ENCODE data around the gene CRELD2.
A peak's percentile ranks its signal among the peaks of the same experiment; 100 is the strongest.

The CRELD2 gene

DNA sequence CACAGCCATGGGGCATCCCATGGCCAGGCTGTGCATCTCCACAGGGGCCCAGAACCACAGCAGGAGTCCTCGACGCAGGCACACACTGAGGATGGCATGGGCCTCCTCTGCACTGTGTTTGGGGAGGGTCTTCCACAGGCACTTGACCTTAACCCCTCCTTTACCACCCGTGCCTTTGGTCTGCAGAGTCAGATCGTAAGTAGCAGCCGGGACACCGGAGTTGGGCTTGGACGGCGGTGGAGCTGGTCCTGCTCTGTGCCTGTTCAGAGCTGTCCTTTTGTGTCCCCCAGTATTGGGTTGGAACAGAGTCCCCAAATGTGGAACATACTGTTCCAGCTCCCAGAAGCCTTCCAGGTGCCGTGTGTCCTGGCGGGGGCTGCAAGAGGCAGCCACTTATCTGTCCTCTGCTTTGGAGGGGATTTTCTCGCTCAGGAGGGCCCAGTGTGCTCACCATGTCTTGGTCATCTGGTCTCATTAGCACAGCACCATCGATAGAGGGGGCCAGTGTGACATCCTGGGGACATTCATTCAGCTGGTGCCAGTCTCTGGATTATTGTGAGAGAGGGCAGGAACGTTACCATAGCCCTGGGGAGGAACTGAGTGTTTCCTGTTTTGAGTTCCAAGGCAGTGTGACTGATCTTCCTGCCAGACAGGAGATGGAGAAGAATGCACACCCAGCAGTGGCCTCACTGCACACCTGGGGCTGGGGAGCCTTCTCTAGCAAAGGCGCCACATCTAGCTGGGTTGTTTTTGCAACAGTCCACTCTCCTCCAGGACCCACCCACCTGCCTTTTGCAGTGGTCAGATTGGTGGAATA, 12.4 kb downstream of the CRELD2 start:
- DNase-seq (ENCODE audit: low spot score) = peak; percentile 90

DNA sequence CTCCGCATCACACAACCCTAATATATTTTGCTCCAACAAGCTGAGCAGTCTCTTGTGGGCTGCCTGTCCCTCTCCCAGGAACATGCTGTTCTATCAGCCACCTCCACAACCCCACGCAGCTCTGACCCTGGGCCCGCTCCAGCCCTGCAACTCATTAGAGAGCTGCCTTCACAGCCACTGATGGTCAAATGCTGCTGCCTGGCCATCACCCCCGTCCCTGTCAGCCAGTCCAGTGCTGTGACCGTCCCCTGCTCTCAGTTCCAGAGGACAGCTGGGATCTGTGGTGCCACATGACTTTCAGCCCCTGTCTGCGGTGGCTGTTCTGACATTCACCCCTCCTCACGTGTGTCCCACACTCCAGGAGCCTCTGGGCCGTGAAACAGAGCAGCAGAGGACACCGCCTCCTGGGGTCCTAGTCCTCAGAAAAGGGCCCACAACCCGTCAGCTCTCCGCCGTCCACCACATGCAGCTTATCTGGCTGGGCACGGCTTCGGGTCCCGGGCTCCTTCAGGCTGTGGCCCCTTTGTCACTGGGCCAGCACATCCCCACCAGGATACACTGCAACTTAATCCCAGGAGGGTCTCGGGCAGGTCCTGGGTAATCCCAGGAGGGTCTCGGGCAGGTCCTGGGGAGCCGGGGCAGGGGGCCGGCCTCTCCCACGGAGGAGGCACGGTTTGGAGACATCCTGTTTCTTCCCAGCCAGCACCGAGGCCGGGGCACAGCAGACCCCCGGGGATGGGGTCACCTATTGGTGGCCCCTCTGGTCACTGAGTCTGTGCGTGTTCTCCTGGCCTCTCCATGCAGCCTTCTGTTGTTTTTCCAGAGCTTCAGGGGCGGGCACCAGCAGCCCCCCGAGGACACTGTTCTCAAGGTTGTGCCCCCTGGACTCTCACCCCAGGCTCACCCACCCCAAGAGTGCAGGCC, 15.1 kb downstream of the CRELD2 start:
- no peak for DNase-seq (ENCODE audit: low spot score)

DNA sequence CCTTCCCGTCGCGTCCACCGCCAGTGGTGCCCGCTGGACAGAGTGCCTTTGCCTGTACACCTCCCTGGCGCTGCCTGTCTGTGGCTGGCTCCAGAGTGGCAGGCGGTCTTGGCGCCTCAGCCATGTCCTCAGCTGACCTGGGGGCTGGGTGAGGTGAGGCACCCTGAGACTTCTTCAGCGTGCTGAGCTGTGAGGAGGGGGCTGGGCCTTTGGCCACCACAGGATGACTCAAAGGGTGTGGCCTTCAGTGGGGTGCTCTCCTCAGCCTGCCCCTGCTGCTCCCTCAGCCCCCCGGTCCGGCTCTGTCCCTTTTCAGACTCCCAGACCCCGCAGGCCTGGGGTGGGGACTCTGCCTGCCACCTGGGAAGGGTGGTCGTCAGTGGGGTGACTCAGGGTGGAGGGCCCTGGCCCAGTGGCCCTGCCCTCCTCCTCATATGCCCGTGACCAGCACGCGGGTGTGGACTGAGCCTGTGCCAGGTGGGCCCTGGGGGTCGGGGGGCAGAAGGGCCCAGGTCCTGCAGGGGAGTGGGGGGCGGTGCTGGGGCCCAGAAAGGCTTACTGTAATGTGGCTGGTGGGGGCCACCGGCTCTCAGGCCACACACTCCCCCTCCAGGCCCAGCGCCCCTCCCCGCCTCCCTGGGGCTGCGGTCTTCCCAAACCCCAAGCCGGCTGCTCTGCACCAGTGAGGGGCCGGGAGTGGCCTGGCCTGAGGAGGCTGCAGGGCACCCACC, 15.9 kb downstream of the CRELD2 start:
- DNase-seq (ENCODE audit: low spot score) = peak; percentile 70

DNA sequence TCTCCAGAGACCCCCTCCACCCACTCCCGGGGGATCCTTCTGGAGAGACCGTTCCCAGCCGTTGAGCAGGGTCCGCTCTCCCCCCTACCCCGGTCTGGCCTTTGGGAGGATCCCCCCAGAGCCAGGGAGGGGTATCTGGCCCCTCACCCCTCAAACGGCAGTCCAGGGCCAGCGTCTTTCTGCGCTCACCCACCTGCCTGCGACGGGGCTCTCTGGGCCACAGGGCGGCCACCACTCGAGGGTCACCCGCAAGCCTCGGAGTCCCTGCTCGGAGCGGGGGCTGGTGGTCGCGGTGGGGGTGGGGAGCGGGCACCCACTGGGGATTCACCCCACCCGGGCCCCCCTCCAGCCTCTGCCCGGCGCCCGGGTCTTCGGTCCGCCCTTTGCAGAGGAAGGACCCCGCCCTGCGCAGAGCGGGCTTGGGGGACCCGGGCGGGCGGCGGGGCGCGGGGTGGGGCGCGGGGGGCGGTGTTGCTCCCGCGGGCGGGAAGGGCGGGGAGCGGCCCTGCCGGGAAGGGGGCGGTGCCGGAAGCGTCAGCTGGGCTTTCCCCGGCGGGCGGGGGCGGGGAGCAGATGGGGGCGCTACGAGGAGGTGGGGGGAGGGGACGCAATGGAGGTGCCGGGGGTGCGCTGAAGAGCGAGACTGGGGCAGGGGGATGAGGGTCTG, 16.6 kb downstream of the CRELD2 start:
- peak; percentile 44 for DNase-seq (ENCODE audit: low spot score)

DNA sequence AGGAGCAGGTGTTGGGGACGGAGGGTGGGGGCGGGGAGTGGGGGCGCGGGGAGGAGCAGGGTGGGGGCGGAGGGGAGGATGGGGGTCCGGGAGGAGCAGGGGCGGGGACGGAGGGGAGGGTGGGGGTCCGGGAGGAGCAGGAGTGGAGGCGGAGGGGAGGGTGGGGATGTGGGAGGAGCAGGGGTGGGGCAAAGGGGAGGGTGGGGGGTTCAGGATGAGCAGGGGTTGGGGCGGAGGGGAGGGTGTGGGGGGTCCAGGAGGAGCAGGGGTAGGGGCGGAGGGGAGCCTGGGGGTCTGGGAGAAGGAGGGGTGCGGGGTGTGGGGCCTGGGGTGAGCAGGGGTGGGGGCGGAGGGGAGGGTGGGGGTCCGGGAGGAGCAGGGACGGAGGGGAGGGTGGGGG, 17.1 kb downstream of the CRELD2 start:
- no peak for DNase-seq (ENCODE audit: low spot score)

DNA sequence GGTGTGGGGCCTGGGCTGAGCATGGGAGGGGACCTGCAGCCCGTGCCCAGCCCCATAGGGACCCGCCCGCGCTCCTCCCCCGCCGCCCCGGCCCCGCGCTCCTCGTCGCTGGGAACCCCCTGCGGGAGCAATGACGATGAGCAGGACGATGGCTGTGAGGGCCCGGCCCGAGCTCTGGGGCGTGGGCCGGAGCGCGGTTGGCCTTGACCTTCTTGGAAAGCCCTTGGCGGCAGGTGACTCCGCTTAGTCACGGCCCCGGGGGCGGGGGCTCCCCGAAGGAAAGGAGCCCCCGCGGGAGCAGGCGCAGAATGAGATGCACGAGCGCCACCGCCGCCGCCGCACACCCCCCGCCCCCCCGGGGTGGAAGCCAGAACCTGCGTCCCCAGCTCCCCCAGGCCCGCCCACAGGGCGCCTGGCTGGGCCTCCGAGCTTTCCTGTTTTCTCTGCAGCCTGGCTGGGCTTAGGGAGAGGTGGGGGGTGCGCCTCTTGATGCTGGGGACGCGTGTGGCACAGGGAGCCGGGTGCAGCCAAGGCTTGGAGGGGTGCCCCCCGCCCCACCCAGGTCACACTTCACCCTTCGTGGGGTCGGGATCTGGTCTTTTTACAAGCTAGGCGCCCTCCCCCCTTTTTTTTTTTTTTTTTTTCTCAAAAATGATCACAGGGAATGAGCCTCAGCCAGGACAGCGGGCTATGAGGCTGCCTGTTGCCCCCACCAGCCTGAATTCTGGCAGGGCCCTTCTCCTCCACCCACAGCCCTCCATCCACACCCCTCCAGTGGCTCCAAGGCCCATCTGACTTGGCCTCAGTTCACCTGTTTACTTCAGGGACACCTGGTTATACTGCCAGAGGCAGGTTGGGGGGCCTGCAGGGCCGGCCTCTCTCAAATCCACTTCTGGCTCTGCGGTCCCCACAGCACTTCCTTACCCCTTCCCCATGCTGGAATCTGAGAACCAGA, 17.9 kb downstream of the CRELD2 start:
- peak; percentile 93 for DNase-seq (ENCODE audit: low spot score)

DNA sequence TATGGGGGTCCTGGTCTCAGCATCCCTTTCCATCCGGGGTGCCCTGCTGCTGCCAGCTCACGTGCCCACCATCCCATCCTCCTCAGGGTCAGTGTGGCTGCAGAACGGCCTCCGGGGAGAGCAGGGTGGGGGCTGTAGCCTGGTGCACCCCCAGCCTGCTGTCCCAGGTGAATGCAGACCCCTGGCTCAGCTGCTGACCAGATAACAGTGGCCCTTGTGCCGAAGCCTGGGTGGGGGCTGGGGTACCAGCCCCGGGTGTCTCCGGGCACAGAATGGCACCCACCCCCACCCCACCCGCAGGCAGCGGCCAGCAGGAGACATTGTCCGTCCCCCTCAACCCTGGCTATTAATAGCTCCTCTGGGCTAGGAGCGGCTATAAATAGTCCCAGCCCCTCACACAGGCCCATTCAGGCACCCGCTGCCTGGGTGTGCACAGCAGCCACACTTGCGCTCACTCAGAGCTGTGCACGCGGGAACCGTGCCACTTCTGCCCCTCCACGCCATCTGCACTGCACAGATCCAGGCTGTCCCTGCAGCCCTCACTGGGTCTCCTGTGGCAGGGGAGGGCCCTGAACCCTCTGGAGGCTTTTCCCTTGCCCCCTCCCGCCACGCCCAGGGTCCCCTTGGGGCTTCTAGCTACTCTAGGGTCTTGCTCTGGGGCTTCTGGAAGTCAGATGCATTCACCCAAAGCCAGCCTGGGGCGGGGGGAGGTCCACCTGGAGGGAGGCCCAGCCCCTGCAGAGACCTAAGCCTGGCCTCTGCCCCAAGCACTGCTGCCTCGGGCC, 18.7 kb downstream of the CRELD2 start:
- no peak for DNase-seq (ENCODE audit: low spot score)

DNA sequence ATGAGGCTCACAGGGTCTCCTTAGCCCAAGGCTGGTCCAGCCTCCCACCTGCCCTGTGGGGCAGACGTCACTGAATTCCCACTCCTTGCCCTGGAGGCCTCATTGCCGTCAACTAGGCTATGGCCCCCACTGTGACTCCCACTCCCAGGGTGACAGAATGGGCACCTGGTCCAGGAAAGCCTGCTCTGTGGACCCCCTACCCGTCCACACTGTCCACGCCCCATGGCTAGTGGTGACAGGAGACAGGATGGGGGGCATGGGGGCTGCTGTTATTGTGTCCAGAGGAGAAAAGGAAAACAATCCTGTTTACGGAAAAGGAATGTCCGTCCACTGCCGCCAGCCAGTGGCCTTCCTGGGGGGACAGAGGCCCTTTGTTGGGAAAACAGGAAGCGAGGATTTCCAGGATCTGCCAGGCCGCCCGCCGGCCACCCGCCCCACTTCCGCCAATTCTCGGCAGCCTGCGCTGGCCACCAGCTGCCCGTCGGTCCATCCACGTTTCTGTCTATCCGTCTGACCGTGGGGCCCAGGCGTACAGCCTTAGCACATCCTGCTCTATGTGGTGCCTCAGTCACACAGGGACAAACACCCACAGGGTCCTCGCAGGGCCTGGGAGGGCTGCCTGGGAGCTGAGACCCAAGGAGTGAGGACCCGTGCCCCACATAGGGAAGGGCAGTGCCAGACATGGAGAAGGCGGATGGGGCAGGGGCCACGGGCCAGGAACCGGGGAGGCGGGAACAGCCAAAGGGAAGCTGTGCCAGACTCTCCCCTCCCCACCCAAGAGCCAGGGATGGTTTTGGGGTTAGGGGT, 19.5 kb downstream of the CRELD2 start:
- DNase-seq (ENCODE audit: low spot score) = no peak

DNA sequence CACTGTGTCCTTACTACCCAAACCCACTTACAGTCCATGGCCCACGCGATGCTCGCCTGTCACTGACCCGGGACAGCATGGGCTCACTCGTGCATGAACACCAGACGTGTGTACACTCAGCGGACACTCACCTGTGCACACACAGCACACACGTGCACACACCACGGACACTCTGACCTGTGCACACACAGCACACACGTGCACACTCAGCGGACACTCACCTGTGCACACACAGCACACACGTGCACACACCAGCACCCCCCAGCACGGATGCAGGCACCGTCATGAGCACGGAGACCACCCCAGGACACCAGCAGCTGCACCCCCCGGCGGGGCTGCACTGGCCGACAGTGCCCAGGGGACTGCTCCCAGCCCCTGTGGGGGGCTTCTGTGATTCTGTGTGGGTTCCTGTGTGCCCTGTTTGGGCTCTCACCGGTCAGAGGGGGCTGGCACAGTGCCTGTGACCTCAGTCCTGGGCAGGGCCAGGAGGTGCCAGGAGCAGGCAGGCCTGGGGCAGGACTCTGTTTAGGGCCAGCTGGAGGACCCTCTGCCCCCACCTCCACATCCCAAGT, 20.2 kb downstream of the CRELD2 start:
- DNase-seq (ENCODE audit: low spot score) = no peak

DNA sequence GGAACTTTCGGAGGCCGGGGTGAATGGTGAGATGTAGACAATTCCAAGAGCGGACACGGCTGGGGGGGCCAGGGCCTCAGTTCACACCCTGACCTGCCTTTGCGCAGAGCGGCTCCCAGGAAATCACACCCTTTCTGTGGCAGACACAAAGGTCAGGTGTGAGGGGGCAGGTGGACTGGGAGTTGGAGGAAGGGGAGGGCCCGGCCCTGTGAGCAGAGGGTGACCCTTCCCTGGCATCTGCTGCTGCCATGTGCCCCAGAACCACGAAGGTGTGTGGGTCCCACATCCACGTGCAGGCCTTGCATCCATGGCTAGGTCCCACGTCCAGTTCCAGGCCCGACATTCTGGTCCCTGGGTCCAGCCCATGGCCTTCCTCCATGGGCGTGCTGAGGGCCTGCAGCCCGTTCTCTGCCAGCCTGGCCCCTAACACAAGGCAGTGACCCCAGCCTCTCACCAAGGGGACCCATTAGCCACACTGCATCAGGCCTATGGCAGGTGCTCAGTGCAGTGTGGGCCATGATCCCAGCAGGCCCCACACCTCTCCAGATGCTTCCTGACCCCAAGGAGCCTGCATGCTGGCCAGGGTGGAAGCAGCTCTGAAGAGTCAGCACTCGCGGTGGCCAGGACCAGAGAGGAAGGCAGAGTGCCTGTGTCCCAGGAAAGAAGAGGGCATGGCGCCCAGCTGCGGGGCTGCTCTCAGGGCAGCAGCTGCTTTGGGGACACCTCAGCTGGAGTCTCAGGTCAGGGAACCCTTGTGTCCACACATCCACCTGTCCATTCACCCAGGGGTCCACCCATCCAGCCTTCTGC, 23.3 kb downstream of the CRELD2 start:
- no peak for DNase-seq (ENCODE audit: low spot score)

DNA sequence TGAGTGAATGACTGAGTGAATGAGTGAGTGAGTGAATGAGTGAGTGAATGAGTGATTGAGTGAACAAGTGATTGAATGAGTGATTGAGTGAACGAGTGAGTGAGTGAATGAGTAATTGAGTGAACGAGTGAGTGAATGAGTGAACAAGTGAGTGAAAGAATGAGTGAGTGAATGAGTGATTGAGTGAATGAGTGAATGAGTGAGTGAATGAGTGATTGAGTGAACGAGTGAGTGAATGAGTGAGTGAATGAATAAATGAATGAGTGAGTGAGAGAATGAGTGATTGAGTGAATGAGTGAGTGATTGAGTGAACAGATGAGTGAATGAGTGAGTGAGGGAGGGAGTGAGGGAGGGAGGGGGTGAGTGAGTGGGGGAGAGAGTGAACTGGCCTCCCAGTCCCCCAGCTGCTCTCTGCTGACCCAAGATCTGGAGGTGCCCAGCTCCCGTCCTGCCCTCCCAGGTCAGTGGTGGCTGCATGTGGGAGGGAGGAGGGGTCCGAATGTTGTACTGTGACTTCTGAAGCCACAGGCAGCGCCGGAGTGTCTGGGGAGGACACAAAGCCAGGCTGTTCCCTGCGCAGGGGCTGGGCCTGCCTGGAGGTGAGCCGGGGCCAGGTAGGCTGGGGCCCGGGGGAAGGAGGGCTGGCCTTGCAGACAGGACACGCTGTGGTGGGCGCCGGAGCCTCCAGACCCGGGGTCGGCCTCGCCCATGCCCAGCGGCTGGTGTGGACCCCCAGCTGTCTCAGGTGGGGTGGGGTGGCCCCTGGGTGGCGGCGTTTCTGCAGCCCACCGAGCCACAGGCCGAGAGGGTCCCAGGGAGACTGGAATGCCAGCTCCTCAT, 24.4 kb downstream of the CRELD2 start:
- DNase-seq (ENCODE audit: low spot score) = no peak

DNA sequence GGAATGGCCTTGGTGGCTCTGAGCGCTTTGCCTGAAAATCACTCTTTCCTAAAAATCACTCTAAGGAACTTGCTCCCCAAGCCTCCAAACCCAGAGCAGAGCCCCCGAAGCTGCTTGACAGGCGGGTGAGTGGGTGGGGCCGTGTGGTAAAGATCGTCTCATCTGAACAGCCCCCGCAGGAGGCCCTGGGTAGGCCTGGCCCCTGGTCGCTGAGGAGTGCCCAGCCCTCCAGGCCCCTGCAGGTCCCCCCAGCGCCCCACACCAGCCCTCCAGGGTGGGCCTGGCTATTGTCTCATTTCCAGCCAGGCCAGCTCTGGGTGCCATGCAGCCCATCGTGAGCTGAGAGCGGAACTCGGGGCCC, 25.0 kb downstream of the CRELD2 start:
- no peak for DNase-seq (ENCODE audit: low spot score)

DNA sequence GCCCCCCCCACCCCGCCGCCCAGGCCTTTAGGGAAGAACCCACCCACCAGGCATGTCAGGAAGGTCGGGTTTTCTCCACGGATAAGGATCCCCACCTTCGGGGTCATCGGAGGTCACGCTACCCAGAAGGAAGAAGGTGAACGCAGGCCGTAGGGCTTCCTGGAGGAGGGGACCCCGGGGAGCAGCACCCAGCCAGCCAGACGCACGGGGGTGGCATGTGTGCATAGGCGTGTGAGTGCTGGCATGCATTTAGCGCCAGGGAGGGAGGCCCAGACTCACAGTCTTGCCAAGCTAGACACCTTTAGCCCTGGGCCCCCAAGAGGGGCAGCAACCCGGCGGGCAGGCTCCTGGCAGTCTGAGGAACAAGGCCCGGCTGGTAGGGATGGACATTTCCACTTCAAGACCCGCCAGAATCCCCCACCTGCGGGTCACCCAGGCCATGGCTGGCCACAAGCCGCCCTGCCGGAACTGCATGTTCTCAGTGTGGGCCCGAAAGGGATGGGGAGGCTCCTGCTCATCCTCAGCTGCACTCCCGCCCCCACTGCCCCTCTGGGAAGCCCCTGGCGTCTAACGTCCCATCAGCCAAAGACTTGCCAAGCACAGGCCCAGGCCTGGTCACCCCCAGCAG, 25.5 kb downstream of the CRELD2 start:
- DNase-seq (ENCODE audit: low spot score) = no peak

DNA sequence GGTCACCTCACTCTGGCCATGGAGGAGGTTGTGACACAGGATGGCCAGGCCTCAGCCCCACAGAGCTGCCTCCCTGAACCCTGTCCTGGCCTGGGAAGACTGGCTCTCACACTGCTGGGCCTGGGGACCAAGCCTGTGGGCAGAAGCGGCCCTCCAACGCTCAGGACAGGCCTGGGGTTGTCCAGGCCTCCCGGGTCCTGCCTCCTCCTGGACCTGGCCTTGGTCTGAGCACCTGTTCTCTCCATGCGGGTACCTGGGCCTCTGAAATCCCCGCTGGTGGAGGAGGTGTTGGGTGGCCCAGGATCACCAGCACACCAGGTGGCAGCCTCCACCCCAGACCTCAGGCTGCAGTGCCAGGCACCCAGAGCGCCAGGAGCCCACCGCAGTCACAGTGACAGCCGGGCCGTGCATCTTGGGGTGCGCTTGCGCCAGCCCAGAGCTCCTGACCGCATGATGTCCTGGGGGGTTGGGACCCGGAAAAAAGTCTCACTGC, 26.0 kb downstream of the CRELD2 start:
- DNase-seq (ENCODE audit: low spot score) = no peak

DNA sequence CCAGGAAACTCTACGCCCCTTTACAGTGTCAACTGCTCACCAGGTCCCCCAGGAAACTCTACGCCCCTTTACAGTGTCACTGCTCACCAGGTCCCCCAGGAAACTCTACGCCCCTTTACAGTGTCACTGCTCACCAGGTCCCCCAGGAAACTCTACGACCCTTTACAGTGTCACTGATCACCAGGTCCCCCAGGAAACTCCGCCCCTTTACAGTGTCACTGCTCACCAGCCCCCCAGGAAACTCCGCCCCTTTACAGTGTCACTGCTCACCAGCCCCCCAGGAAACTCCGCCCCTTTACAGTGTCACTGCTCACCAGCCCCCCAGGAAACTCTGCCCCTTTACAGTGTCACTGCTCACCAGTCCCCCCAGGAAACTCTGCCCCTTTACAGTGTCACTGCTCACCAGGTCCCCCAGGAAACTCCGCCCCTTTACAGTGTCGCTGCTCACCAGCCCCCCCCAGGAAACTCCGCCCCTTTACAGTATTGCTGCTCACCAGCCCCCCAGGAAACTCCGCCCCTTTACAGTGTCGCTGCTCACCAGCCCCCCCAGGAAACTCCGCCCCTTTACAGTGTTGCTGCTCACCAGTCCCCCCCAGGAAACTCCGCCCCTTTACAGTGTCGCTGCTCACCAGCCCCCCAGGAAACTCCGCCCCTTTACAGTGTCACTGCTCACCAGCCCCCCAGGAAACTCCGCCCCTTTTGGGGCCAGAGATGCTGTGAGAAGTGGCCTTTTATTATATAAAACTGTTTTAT, 26.8 kb downstream of the CRELD2 start:
- peak; percentile 72 for DNase-seq (ENCODE audit: low spot score)
